SK-N-MC (cell line): ENCODE measurements around the gene PDE4D.

Experiments
- EZH2 ChIP-seq: fragments of 200-600 bp; sonication (generic); IDR thresholded peaks from one replicate; pipeline ENCODE4 v1.6.1; 2017; ENCODE audit warnings: antibody characterized with exemption
- POLR2AphosphoS5 ChIP-seq: IDR thresholded peaks from 2 replicates; pipeline ENCODE4 v1.6.1; 2012; ENCODE audit warnings: mild to moderate bottlenecking, low read depth, low read length, borderline replicate concordance

- TF ChIP-seq POLR2AphosphoS5 (no peak), EZH2 (no peak)
These were observed 286.3 kb downstream of the PDE4D start for GRCh38 chr5:59607138-59607765.
